ENCODE data around the gene KCND3. TPM values are rescaled to one million over a fixed set of nuclear protein-coding genes. Genes with fewer than 3 reads are reported as not detected.
A peak's percentile ranks its signal among the peaks of the same experiment; 100 is the strongest.

KCND3 gene
- total and polyA plus RNA-seq, 2 experiments from 2014 or later: 0.16 to 0.33 TPM

GRCh38 chr1:111776861-111777260 is 212.6 kb downstream of the KCND3 start:
- H3K27ac ChIP-seq: no peak overlapping the region
- H3K4me3 ChIP-seq: no peak overlapping the region
- H3K36me3 ChIP-seq: no peaks in the 10 kb centered on the region
- no peak for DNase-seq (ENCODE audit: low read depth in 1 of 2, low spot score in 1 of 2)
- no peak for TF ChIP-seq CTCF (IDR thresholded peaks at IDR 0.05; ENCODE audit: low read depth, low read length)
- no peaks in the 10 kb centered on the region for H3K4me1 ChIP-seq (ENCODE audit: low read depth)
- no peaks in the 10 kb centered on the region for H3K9me3 ChIP-seq (ENCODE audit: low read depth)
- no peaks in the 10 kb centered on the region for H3K27me3 ChIP-seq

- Histone ChIP-seq H3K4me3 (no peak overlapping the region), H3K27me3 (no peaks in the 10 kb centered on the region), H3K27ac (peak overlapping the region; percentile 31), H3K36me3 (no peaks in the 10 kb centered on the region), H3K9me3 (ENCODE audit: low read depth) (no peaks in the 10 kb centered on the region), H3K4me1 (ENCODE audit: low read depth) (no peaks in the 10 kb centered on the region)
- TF ChIP-seq CTCF (IDR thresholded peaks at IDR 0.05; ENCODE audit: low read depth, low read length): no peak
- DNase-seq (ENCODE audit: low read depth in 1 of 2, low spot score in 1 of 2): peak; percentile 42 to 61
These were observed 213.1 kb downstream of the KCND3 start for GRCh38 chr1:111776391-111776790.

GRCh38 chr1:111775966-111776365 is 213.5 kb downstream of the KCND3 start:
- no peak for TF ChIP-seq CTCF (IDR thresholded peaks at IDR 0.05; ENCODE audit: low read depth, low read length)
- Histone ChIP-seq H3K27me3 (no peaks in the 10 kb centered on the region), H3K4me3 (no peak overlapping the region), H3K9me3 (ENCODE audit: low read depth) (no peaks in the 10 kb centered on the region), H3K4me1 (ENCODE audit: low read depth) (no peaks in the 10 kb centered on the region), H3K27ac (peak overlapping the region; percentile 31), H3K36me3 (no peaks in the 10 kb centered on the region)
- no peak for DNase-seq (ENCODE audit: low read depth in 1 of 2, low spot score in 1 of 2)

GRCh38 chr1:111770916-111771315 is 218.6 kb downstream of the KCND3 start:
- Histone ChIP-seq H3K4me3 (no peak overlapping the region), H3K27me3 (no peaks in the 10 kb centered on the region), H3K27ac (no peak overlapping the region), H3K36me3 (peaks cover 23% of the 10 kb centered on the region), H3K9me3 (ENCODE audit: low read depth) (no peaks in the 10 kb centered on the region), H3K4me1 (ENCODE audit: low read depth) (no peaks in the 10 kb centered on the region)
- peak in 1 of 2 donors; percentile 55 for DNase-seq (ENCODE audit: low read depth in 1 of 2, low spot score in 1 of 2)
- no peak for TF ChIP-seq CTCF (IDR thresholded peaks at IDR 0.05; ENCODE audit: low read depth, low read length)

- Histone ChIP-seq H3K9me3 (ENCODE audit: low read depth) (no peaks in the 10 kb centered on the region), H3K27me3 (no peaks in the 10 kb centered on the region), H3K4me3 (no peak overlapping the region), H3K27ac (no peak overlapping the region), H3K4me1 (ENCODE audit: low read depth) (no peaks in the 10 kb centered on the region), H3K36me3 (peaks cover 30% of the 10 kb centered on the region)
- DNase-seq (ENCODE audit: low read depth in 1 of 2, low spot score in 1 of 2): peak; percentile 55 to 87
- TF ChIP-seq CTCF (IDR thresholded peaks at IDR 0.05; ENCODE audit: low read depth, low read length): peak; percentile 70
These were observed 219.8 kb downstream of the KCND3 start for GRCh38 chr1:111769517-111770146.

Measured in cardiac muscle cell (in vitro differentiated cells and primary cell).